HG03469 (cell line): ENCODE data around the gene TRAPPC4.

Experiments
- ATAC-seq: cut with Tn5 transposase; IDR thresholded peaks from one replicate; pipeline ENCODE4 v1.9.1; 2021; ENCODE audit warnings: mild to moderate bottlenecking, moderate library complexity, moderate number of reproducible peaks; ENCODE audit not compliant: unreplicated experiment

The TRAPPC4 gene

GRCh38 chr11:119061256-119061655 is 42.7 kb downstream of the TRAPPC4 start:
- no peak for ATAC-seq

GRCh38 chr11:119062779-119063178 is 44.2 kb downstream of the TRAPPC4 start:
- no peak for ATAC-seq

GRCh38 chr11:119065369-119065768 is 46.8 kb downstream of the TRAPPC4 start:
- ATAC-seq, result no peak

- ATAC-seq, result peak; percentile 60
These were observed 49.0 kb downstream of the TRAPPC4 start, which contains the start of gene VPS11 for GRCh38 chr11:119067371-119068222. Gene VPS11, plus strand, starts transcription at chr11:119067818. Its CDS starts 6 bp downstream, at chr11:119067824.
